GM19238 (cell line): ENCODE data around the gene FBXO15.

Source experiments
- DNase-seq: peaks from one replicate; pipeline ENCODE4 v3.0.0; 2011; ENCODE audit warnings: low spot score; ENCODE audit not compliant: insufficient read length

Gene FBXO15

GRCh38 chr18:74114116-74114515 lies 33.5 kb downstream of the FBXO15 start:
- DNase-seq = no peak

GRCh38 chr18:74113711-74114110 lies 33.9 kb downstream of the FBXO15 start:
- DNase-seq = no peak

- no peak for DNase-seq
These were observed 36.7 kb downstream of the FBXO15 start for GRCh38 chr18:74110976-74111375.

- DNase-seq = no peak
These were observed 37.5 kb downstream of the FBXO15 start for GRCh38 chr18:74110149-74110548.

- DNase-seq = no peak
These were observed 39.2 kb downstream of the FBXO15 start for GRCh38 chr18:74108460-74108859.

GRCh38 chr18:74097803-74098202 lies 49.8 kb downstream of the FBXO15 start:
- DNase-seq = no peak

- DNase-seq = no peak
These were observed 54.7 kb downstream of the FBXO15 start for GRCh38 chr18:74092922-74093321.

GRCh38 chr18:74084184-74084855 lies 63.3 kb downstream of the FBXO15 start:
- DNase-seq = no peak

GRCh38 chr18:74083557-74083952 lies 64.1 kb downstream of the FBXO15 start:
- DNase-seq = no peak

GRCh38 chr18:74082742-74083556 lies 64.7 kb downstream of the FBXO15 start:
- no peak for DNase-seq

GRCh38 chr18:74081966-74082741 lies 65.5 kb downstream of the FBXO15 start:
- DNase-seq = peak; percentile 28

GRCh38 chr18:74078257-74078656 lies 69.4 kb downstream of the FBXO15 start:
- DNase-seq = no peak

GRCh38 chr18:74074668-74075564 lies 72.7 kb downstream of the FBXO15 start:
- no peak for DNase-seq

- no peak for DNase-seq
These were observed 73.5 kb downstream of the FBXO15 start for GRCh38 chr18:74073957-74074667.

GRCh38 chr18:74069178-74070050 lies 78.2 kb downstream of the FBXO15 start:
- DNase-seq = no peak

GRCh38 chr18:74068296-74068695 lies 79.3 kb downstream of the FBXO15 start:
- DNase-seq = no peak

- no peak for DNase-seq
These were observed 81.6 kb downstream of the FBXO15 start for GRCh38 chr18:74066018-74066417.

- no peak for DNase-seq
These were observed 82.3 kb downstream of the FBXO15 start for GRCh38 chr18:74065366-74065765.

GRCh38 chr18:74064510-74064909 lies 83.1 kb downstream of the FBXO15 start:
- DNase-seq = no peak
